ENCODE results near the gene RNF217. TPM values are rescaled to one million over a fixed set of nuclear protein-coding genes. Genes with fewer than 3 reads are reported as not detected.
A peak's percentile ranks its signal among the peaks of the same experiment; 100 is the strongest.
"Not testable (repeated sequence)": the region's sequence is repeated elsewhere in the genome, so short reads cannot be mapped to it uniquely, and the experiment has no call there.

RNF217 gene
- total RNA-seq, 1 donor from 2014 or later = 42.2 TPM

DNA sequence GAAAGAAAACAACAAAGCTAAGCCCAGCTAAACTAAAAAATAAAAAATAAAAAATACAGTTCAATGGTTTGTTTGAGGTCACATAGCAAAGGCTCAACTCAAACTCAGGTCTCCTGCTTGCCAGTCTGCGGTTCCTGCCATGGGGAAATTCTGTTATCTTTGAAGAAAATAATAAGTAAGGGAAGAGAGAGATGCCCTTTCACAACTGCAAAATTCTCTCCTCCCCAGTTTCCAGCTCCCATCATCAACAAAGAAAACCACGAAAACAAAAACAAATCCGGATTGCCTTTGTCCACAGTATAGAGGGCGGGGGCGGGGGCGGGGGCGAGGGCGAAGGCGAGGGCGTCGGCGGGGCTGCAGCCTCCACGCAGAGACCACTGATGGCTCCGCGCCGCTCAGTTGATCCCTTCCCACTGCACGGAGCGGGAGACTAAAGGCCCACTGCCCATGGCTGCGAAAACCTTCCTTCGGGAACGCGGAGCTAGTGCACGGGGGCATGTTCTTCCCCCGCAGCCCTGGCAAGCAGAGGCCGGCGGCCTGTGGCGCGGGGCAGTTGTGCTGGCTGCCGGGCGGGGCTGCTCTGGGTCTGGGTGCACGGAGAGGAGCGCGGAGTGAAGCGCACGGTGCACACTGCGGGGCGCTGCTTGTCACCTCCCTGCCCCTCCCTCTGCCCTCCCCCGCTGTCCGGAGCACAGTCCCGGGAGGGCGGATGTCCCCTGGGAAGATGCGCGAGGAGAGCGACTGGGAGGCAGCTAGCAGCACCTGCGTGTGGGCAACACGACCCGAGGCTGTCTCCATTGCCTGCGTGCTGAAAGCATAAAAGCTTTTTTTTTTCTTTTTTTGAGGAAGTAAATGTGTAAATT, 137.2 kb downstream of the RNF217 start:
- DNase-seq = peak; percentile 65

DNA sequence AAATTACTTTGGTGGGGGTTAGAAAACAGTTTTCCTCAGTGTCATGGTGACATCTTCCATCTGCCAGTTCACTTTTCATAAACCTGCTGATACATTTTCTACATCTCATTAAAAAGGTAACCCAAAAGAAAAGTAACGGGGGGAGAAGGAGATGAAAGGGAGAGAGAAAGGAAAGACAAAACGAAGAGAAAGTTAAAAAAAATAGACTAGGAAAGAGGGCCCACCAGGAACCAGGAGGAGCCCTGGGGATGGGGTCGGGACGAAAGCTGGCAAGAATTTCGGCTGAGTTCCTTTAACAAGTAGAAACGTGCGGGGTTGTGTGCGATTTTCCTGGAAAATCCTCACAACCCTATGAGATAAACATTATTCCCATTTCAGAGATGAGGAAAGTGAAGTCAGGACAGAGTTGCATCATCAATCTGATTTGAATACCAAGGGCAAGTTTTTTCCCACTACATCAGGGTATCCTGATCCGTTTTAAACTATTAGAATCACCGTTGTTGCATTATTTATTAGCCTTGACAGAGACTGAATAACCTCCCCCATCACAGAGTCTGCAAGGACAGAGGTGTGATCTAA, 137.9 kb downstream of the RNF217 start:
- no peak for DNase-seq

DNA sequence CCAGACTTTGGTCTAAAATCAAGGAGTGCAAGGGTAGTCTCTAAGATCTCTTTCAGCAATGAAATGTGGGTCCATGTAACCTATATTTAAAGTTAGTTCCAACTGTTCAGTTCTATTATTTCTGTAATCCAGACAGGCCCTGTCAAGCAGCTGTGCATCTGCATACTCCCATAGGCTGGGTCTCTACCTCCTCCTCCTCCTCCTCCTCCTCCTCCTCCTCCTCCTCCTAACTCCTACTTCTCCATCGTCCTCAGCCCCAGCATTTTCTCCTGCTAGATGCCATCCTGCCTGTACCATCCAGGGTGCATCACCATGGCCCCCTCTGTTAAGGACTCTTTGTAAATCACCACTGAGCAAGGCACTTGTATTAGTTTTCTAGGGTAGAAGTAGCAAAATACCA, 138.9 kb downstream of the RNF217 start:
- no peak for DNase-seq

DNA sequence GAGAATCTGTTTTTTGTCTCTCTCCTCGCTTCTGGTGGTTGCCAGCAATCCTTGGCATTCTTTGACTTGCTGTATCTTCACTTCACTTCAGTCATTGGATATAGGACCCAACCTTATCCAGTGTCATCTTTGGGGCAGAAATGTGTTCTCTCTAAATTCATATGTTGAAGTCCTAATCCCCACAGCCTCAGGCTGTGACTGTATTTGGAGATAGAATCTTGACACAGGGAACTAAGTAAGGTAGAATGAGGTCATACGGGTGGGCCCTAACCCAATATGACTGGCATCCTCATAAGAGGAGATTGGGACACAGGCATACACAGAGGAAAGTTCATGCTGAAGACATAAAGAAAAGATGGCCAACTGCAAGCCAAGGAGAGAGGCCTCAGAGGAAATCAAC, 139.4 kb downstream of the RNF217 start:
- no peak for DNase-seq

GRCh38 chr6:125102411-125102810, 140.2 kb downstream of the RNF217 start:
- DNase-seq = no peak

DNA sequence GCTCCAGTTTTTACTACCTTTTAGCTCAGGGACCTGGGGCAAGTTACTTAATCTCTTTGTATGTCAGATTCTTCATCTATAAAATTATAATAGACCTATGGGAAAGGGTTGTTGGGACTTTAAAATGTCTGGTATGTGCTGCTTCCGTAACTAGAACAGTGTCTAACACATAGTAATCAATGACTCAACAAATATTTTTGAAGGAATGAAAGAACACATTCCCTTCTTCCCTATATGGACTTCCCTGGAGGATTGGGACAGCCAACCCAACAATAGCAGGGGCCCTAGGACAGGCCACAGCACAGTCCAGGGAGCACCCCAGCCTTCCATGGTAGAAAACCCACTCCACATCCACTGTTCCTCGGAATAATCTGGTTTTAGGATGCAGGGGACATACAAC, 140.7 kb downstream of the RNF217 start:
- no peak for DNase-seq

DNA sequence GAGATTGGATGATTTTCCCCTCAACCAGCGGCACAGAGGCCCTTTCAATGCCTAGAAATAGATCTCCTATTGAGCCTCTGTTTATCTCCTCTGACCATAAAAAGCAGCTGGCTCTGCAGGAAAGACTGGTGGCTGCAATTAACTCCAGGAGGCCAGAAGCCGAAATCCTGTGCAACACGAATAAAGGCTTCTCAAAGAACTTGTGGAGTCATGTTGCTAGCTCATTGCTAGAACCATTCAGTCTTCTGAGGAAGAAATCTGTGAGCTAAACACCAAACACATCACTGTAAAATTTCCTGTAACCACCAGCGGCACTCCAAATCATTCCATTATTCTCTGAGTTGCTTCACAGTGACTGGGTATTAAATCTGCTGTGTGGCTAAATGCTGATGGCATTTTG, 142.2 kb downstream of the RNF217 start:
- DNase-seq = peak; percentile 44

- no peak for DNase-seq
These were observed 144.8 kb downstream of the RNF217 start for GRCh38 chr6:125107048-125107447.

DNA sequence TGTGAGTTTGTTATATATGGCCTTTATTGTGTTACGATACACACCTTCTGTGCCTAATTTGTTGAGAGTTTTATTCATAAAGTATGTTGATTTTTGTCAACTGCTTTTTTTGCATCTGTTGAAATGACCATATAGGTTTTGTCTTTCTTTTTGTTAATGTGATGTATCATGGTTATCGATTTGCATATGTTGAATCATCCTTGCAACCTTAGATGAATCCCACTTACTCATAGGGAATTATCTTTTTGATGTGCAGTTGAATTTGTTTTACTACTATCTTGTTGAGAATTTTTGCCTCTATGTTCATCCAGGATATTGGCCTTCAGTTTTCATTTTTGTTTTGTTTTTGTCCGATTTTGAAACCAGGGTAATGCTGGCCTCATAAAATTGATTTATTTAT, 145.7 kb downstream of the RNF217 start:
- DNase-seq = no peak

GRCh38 chr6:125110056-125110455, 147.8 kb downstream of the RNF217 start:
- no peak for DNase-seq

GRCh38 chr6:125111219-125111983, 149.2 kb downstream of the RNF217 start:
- DNase-seq = no peak

GRCh38 chr6:125112934-125113333, 150.7 kb downstream of the RNF217 start:
- no peak for DNase-seq

DNA sequence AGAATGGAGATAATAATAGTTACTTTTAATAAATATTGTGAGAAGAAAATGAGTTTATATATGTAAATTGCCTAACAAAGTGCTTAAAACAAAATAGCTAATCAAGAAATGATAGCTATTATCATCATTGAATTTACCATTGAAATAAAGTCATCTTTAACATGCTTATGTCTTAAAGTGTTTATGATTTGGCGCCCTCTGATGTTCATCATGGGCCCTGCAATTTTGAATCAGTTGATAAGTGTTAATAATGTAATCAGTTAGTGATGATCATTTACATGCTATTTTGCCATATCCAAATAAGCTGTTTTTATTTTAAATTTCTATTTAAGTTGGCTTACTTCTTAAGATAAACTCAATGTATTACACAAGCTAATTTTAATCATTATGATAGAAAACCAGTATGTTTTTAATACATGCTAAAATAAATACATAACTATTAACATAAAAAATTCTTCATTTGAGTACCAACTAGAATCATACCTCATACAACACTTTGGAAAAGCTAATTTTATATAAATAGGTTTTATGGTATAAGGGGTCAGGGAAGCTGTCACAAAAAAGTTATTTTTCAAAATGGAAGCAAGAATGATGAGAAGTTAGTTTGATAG, 152.1 kb downstream of the RNF217 start:
- DNase-seq = peak; percentile 83

DNA sequence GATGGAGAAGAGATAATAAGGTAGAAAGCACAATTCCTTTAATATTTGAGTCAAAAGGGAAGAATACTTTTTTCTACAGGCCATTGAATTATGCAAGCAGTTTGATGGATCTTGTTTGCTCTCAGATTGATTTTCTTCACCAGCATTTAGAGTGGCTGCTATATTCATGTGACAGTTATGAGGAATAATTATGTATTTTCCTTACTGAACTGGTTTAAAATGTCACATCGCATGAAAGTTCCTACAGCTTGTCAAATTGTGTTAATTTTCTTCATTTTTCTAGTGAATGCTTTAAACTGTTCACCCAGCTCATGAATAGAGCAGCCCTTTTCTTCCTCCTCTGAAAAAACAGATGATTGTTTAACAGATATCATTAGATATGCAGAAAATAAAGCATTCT, 153.9 kb downstream of the RNF217 start:
- DNase-seq = no peak

- DNase-seq = no peak
These were observed 154.5 kb downstream of the RNF217 start for GRCh38 chr6:125116710-125117109.

- no peak for DNase-seq
These were observed 155.6 kb downstream of the RNF217 start for GRCh38 chr6:125117818-125118217.

DNA sequence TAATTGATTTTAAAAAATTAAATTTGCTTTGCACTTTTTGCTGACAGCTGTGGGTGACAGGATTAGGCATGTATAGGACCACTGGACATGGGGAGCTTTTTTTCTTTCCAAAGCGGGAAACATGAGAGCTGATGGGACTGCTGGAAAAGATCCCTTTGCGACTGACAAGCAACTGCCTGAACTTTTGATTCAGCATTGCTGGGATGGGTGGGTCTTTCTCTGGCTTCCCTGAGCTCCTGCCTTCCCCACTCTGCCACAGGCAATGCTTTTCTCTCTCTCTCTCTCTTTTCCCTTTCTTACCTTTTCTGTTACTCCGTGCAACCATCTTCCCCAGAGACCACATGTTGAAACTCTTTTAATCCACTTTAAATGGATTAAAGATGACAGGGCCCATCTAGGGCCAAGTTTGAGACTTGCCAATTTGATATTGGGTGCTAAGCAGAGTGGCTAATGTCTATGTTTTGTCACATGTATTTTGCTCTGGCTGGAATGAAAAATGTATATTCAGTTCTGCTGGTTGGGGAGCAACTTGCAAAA, 157.9 kb downstream of the RNF217 start:
- DNase-seq = peak; percentile 44

DNA sequence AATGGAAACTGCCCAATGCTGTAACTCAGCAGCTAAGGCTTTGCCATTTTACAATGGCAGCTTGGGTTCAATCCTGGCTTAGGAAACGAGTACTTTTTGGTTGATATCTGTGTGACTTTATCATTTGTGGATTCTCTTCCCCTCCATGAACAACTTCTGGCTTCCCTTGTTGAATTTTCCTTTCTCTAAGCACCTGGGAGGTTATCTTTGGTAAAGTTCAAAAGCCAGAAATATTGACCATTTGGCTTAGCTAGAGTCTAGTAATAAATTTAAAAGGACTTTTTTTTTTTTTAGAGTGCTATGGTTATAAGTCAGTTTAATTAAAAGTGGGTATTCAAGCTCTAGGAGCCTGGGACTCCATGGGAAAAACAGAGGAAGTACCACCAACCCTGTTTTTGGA, 159.7 kb downstream of the RNF217 start:
- DNase-seq = no peak

- no peak for DNase-seq
These were observed 160.8 kb downstream of the RNF217 start for GRCh38 chr6:125123051-125123450.

GRCh38 chr6:125123468-125124048, 161.3 kb downstream of the RNF217 start:
- no peak for DNase-seq

GRCh38 chr6:125124049-125124669, 161.9 kb downstream of the RNF217 start:
- no peak for DNase-seq

- DNase-seq = not testable (repeated sequence)
These were observed 163.6 kb downstream of the RNF217 start for GRCh38 chr6:125125856-125126255.

All from tongue (tissue), 2 donors.